Central memory CD4-positive, alpha-beta T cell (primary cell): ENCODE measurements around the gene PMS2.
"Not testable (repeated sequence)": the region's sequence is repeated elsewhere in the genome, so short reads cannot be mapped to it uniquely, and the experiment has no call there.

Experiments used
- DNase-seq: peaks from one replicate; pipeline ENCODE4 v3.0.0; 2022

The PMS2 gene

GRCh38 chr7:6015917-6016652 is 7.2 kb upstream of the PMS2 start:
- no peak for DNase-seq

GRCh38 chr7:6012355-6013104 is 3.7 kb upstream of the PMS2 start:
- no peak for DNase-seq

- no peak for DNase-seq
Measured at GRCh38 chr7:6011541-6011940, 2.7 kb upstream of the PMS2 start.

GRCh38 chr7:6010370-6010769 is 1.5 kb upstream of the PMS2 start:
- not testable (repeated sequence) for DNase-seq

- not testable (repeated sequence) for DNase-seq
Measured at GRCh38 chr7:6007835-6008590, 836 bp downstream of the PMS2 start.

- no peak for DNase-seq
Measured at GRCh38 chr7:6007386-6007785, 1.5 kb downstream of the PMS2 start.

GRCh38 chr7:5997210-5997808 is 11.5 kb downstream of the PMS2 start:
- DNase-seq, result peak; percentile 50

GRCh38 chr7:5987061-5987460 is 21.8 kb downstream of the PMS2 start:
- not testable (repeated sequence) for DNase-seq

- not testable (repeated sequence) for DNase-seq
Measured at GRCh38 chr7:5979680-5980314, 29.1 kb downstream of the PMS2 start.

- DNase-seq, result not testable (repeated sequence)
Measured at GRCh38 chr7:5973580-5973979, 35.3 kb downstream of the PMS2 start.

- DNase-seq, result not testable (repeated sequence)
Measured at GRCh38 chr7:5970347-5970911, 38.4 kb downstream of the PMS2 start, which contains the start of gene RSPH10B. TSS of gene RSPH10B (minus strand) at chr7:5970689. CDS start at chr7:5967116, 3,573 bp downstream.

- DNase-seq, result not testable (repeated sequence)
Measured at GRCh38 chr7:5963810-5964209, 45.0 kb downstream of the PMS2 start.

- DNase-seq, result not testable (repeated sequence)
Measured at GRCh38 chr7:5963205-5963604, 45.6 kb downstream of the PMS2 start.

GRCh38 chr7:5934945-5935450 is 73.9 kb downstream of the PMS2 start:
- DNase-seq, result not testable (repeated sequence)

- DNase-seq, result not testable (repeated sequence)
Measured at GRCh38 chr7:5931905-5932644, 76.8 kb downstream of the PMS2 start.

GRCh38 chr7:5931250-5931649 is 77.6 kb downstream of the PMS2 start:
- DNase-seq, result not testable (repeated sequence)

GRCh38 chr7:5930290-5930689 is 78.6 kb downstream of the PMS2 start:
- DNase-seq, result not testable (repeated sequence)

GRCh38 chr7:5926263-5926870 is 82.5 kb downstream of the PMS2 start:
- not testable (repeated sequence) for DNase-seq

GRCh38 chr7:5924630-5925029 is 84.2 kb downstream of the PMS2 start:
- DNase-seq, result not testable (repeated sequence)

- not testable (repeated sequence) for DNase-seq
Measured at GRCh38 chr7:5924180-5924579, 84.7 kb downstream of the PMS2 start.
